ENCODE measurements around the gene ITPR2.
"Not testable (repeated sequence)": the region's sequence is repeated elsewhere in the genome, so short reads cannot be mapped to it uniquely, and the experiment has no call there.

The ITPR2 gene

GRCh38 chr12:26786865-26787514 is 46.0 kb downstream of the ITPR2 start:
- DNase-seq (ENCODE audit: low read depth in 2 of 2), result no peak

DNA sequence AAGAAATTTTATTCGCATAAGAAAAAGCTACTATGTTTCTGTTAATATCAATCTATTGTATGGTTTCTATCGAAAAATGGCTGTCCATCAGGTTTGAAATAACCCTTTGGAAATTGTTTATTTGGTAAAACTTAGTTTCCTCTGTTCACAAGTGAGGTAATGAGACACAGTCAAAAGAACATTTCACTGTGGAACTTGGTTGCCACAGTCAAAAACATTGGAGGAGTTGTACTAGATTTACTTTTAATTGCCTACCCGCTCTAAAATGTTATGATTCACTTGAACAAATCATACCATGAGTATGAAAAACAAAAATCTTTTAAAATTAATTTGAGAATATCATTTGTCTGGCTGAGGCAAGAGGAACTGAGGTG is 46.5 kb downstream of the ITPR2 start:
- DNase-seq (ENCODE audit: low read depth in 2 of 2), result no peak

DNA sequence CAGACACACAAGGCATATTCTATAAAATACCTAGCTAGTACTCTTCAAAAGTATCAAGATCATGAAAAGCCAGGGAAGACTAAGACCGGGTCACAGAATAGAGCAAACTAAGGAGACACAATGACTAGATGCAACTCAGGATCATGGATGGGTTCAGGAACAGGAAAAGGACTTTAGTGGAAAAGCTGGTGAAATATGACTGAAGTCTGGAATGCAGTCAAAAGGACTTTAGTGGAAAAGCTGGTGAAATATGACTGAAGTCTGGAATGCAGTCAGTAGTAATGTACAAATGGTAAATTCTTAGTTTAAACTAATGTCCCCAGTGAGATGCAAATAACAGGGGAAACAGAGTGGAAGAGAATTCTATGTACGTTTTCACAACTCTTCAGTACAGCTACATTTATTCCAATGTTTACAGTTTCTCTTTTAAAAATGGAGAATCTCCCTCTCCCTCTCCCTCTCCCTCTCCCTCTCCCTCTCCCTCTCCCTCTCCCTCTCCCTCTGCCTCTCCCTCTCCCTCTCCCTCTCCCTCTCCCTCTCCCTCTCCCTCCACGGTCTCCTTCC is 49.1 kb downstream of the ITPR2 start:
- DNase-seq (ENCODE audit: low read depth in 2 of 2), result not testable (repeated sequence)

DNA sequence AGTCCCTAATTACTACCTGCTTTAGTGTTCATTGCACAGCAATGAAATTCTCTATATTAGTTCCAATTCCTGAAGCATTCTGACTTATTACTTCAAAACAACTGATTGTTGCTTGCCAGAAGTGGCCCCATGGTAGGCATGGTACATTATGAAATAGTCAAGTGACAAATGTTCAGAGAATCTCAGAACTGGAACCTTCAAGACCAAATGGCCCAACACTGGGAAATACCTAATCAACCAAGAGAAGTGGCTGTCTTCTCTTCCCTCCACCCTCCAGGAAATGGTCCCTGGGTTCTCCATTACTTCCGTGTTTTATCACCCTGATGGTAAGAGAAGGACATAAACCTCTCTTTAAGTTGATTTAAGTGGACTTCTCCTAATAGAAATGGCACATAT is 49.9 kb downstream of the ITPR2 start:
- no peak for DNase-seq (ENCODE audit: low read depth in 2 of 2)

DNA sequence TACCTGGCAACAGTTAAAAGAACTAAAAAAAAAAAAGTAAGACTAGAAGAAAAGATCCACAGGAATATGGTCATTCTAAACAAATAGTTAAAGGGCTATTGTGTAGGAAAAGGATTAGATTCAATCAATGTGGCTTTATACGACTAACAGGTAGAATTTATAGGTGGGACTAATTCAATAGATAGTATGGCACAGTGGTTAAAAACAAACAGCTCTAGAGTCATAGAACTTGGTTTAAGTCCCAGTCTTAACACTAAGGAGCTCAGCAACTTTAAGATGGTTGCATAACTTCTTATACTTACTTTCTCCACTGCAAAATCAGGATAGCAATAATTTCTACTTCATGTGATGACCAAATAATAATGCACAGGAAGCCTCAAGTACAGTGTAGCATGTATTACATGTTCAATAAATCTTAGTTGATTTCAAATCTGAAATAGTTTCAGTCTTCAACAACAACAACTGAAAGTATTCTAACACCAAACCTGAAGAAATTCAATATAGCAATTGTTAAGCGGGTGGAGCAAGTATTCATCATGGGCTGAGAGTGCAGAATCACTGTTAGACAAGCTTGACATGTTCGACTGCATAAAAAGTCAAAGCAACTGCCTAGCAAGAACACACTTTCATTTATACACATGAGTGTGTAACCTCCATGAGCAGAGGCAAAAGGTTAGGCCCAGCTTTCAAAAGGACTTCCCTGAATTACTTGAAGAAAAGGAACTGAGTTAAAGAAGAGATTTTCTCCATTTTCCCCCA is 50.4 kb downstream of the ITPR2 start:
- DNase-seq (ENCODE audit: low read depth in 2 of 2), result no peak

GRCh38 chr12:26780656-26781055 is 52.3 kb downstream of the ITPR2 start:
- DNase-seq (ENCODE audit: low read depth in 2 of 2), result not testable (repeated sequence)

DNA sequence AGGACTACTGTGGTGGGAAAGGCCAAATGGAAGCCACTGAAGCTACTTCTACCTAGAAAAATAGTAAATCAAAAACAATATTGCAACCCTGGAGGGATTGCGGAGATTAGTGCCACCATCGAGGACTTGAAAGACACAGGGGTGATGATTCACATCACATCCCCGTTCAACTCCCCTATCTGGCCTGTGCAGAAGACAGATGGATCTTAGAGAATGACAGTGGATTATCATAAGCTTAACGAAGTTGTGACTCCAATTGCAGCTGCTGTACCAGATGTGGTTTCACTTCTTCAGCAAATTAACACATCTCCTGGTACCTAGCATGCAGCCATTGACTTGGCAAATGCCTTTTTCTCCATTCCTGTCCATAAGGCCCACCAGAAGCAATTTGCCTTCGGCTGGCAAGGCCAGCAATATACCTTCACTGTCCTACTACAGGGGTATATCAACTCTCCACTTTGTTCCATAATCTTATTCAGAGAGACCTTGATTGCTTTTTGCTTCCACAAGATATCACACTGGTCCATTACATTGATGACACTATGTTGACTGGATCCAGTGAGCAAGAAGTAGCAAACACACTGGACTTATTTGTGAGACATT is 54.7 kb downstream of the ITPR2 start:
- DNase-seq (ENCODE audit: low read depth in 2 of 2), result not testable (repeated sequence)

DNA sequence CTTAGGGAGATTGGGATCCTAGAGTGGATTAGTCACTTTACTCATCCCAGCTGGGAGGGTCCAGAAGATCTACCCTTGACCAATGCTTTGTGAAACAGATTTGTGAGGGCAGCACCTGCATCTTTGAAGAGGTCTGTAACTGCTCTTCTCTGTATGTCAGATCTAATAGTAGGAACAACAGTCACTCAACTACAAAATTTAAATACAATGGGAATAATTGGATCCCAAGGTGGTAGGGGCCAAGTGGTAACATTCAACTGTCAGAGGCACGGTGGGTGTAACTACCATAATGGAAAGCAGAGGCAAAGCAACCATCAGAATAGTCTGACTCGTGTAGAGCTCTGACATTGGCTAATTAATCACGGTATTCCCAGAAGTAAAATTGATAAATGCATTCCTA is 55.8 kb downstream of the ITPR2 start:
- DNase-seq (ENCODE audit: low read depth in 2 of 2), result no peak

DNA sequence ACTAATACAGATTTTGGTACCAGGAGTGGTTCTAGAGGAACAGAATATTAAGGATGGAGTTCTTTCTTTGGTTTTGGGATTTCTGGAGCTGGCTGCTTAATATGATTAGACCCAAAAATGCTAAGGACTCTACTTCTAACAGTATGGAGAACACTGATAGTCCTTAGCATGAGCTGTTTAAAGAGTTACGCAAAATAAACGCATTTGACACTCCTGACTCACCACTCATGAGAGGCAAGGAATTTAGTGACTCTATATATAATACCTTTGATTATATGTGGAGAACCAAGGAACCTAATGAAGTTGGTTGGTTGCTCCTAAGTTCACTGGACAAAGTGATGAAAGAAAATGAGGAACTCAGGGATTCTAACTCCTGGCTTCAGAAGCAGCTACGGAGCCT is 57.0 kb downstream of the ITPR2 start:
- DNase-seq (ENCODE audit: low read depth in 2 of 2), result not testable (repeated sequence)

- DNase-seq (ENCODE audit: low read depth in 2 of 2), result no peak
These were observed 59.5 kb downstream of the ITPR2 start for GRCh38 chr12:26773313-26774104.

DNA sequence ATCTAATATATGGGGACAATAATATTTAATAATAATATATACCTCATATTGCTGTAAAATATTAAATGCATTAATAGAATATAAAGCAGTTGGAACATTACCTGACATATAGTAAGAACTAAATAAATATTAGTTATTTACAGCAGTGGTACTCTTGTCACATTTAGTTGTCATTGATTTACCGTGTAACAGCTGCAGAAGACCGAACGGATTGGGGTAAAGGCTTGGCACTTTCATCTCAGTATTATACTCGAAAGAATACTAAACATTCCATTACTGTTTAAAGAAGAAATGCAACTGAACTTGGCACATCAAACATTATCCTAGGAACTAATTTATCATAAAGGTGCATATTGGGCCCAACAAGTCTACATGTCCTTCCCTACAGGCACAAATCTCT is 61.1 kb downstream of the ITPR2 start:
- DNase-seq (ENCODE audit: low read depth in 2 of 2), result no peak

DNA sequence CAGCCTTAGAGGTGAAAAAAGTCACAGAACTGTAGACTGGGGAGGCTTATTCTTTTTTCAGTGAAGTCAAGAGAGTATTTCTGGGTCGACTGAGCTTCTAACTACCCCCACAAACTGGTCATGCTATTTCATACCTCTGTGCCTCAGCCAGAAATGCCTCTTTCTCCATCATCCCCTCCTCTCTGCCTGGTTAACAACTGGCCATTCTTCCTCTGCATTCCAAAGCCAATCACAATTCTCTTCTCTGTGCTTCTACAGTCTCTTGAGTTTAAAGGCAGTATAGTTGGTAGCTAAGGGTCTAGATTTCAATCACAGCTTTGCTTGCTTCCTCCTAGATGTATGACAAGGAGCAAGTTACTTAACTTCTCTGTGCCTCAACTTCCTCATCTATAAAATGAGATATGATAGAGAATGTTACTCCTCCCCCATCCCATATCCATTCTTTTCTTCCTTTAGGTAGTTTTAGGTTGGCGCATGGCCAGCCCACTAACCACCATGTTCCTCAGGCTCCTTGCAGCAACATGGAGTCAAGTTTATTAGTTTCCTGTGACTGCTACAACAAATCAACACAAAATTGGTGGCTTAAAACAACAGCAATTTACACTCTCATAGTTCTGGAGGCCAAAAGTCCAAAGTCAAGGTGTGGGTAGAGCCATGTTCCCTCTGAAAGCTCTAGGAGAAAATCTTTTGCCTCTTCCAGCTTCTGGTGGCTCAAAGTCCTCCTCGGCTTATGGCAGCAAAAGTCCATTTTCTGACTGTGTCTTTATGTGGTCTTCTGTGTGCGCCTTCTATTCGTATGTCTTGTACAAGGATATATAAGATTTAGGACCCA is 62.5 kb downstream of the ITPR2 start:
- no peak for DNase-seq (ENCODE audit: low read depth in 2 of 2)

GRCh38 chr12:26769611-26770010 is 63.4 kb downstream of the ITPR2 start:
- no peak for DNase-seq (ENCODE audit: low read depth in 2 of 2)

DNA sequence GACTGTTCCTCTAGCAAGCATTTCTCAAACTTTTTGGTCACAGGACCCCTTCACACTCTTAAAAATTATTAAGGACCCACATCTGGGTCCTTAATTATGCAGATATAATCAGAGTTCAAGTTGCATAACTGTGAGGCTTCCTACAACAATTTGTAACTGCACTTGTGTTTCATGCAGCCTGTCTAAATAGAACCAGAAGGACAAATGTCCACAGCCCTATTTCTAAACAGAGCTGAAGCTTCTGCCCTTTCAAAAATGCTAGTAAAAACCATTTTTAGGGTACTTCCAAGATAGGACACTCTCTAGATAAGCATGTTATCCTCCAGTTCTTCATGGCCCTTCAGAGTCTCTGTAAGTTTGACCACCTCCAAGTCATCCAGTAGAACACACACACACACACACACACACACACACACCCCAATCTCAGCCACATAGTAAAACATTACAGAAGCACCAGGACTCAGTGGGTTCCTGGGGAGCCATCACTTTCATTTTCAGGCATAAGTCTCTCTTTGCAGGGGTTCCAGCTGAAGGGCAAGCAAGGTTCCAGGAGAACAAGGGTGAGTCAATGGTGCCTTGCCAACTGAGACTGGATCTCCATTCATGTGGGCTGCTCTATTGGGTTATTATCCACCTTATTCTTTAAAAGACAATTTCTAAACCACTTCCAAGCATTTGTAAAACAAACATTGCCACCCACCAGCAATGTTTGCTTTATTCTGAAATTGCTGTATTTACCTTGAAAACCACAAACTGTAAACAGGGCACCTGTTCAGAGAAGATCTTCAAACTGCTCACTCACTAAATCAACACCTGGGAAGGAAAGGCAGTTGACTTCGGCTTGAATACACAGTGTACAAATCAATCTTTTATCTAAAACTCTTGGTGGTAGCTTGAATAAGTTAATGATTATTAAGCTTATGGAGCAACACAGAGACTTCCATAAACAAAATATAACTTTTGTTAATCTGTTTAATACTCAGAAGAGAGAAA is 64.1 kb downstream of the ITPR2 start:
- DNase-seq (ENCODE audit: low read depth in 2 of 2), result no peak

- DNase-seq (ENCODE audit: low read depth in 2 of 2), result no peak
These were observed 65.1 kb downstream of the ITPR2 start for GRCh38 chr12:26767865-26768264.

DNA sequence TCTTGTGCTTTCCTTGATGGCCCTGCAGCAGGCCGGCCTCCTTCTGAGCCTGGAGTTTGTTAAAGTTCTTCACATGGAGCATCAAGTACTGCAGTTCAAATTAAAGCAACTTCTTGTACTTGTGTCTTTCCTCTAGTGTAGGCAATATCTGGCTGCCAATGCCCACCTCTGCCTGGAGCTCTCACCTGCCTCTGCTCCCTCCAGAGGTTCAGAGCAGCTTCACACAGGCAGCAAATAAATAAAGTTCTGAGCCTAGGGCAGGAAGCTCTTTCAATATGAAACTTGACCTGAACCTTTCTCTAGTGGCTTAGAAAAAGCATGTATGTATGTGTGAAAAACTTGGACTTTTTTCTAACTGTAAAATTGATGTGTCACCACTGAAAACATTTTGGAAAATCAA is 65.9 kb downstream of the ITPR2 start:
- no peak for DNase-seq (ENCODE audit: low read depth in 2 of 2)

DNA sequence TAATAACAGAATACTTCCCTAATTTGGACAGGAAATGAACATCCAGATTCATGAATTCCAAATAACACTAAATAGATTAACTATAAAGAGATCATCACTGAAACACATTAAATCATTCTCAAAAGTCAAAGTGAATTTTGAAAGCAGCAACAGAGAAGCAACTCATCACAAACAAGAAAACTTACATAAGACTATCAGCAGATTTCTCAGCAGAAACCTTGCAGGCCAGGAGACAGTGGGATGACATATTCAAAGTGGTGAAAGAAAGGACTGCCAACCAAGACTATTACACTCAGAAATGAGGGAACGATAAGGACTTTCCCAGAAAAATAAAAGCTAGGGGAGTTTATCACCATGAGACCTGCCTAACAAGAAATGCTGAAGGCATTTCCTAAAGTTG is 70.8 kb downstream of the ITPR2 start:
- DNase-seq (ENCODE audit: low read depth in 2 of 2), result no peak

- DNase-seq (ENCODE audit: low read depth in 2 of 2), result no peak
These were observed 71.2 kb downstream of the ITPR2 start for GRCh38 chr12:26761775-26762174.

DNA sequence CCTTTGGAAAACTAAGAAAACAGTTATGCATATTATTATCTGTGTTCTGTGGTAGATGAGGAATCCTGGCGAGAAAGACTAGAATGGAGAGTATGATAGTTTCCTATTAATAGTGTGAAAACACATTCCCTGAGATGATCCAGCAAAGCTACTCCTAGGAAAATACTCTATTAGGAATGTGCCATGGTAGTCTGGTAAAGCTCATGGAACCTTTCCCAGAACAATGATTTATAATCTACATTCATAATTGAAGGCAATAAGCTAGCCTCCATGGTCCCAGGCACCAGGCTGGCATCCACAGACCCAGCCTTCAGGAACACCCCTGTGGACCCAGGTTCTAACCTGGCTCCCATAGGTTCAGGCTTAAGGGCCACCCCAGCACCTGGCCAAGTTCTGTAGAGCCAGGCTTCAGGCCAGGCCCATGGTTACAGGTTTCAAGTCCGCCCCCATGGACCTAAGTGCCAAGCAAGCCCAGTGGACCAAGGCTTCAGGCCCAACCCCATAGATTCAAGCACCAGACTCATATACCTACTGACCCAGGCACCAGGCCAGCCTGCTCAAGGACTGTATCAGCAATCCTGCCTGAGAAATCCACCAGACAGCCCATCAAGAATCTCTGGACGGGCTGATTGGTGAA is 72.2 kb downstream of the ITPR2 start:
- no peak for DNase-seq (ENCODE audit: low read depth in 2 of 2)

Measured in stimulated activated CD8-positive, alpha-beta memory T cell treated with anti-CD3 and anti-CD28 coated beads, Interleukin-2, amount 100 ng/mL, for 48 hours (primary cell).